ENCODE data around the gene MDN1.

MDN1 gene

GRCh38 chr6:89678531-89678930 lies 141.1 kb downstream of the MDN1 start:
- Histone ChIP-seq H3K27me3 (ENCODE audit: insufficient read depth, low read length, poor library complexity) (no peaks in the 10 kb centered on the region), H3K36me3 (ENCODE audit: insufficient read depth, low read length) (peaks cover 94% of the 10 kb centered on the region), H3K4me2 (ENCODE audit: insufficient read depth, low read length) (no peak overlapping the region), H3K4me1 (ENCODE audit: insufficient read depth, low read length) (no peaks in the 10 kb centered on the region), H4K20me1 (ENCODE audit: insufficient read depth, low read length) (no peaks in the 10 kb centered on the region), H3K9me3 (ENCODE audit: insufficient read depth, low read length, severe bottlenecking) (no peaks in the 10 kb centered on the region), H3K9ac (ENCODE audit: low read depth, low read length) (no peak overlapping the region), H3K4me3 (ENCODE audit: low read depth in 1 of 2, low read length in 2 of 2) (no peak overlapping the region), H3K79me2 (ENCODE audit: insufficient read depth, low read length) (no peaks in the 10 kb centered on the region), H2AFZ (ENCODE audit: low read depth, low read length) (no peak overlapping the region), H3K27ac (ENCODE audit: low read length) (no peak overlapping the region)
- TF ChIP-seq EZH2 (IDR thresholded peaks at IDR 0.05; ENCODE audit: borderline replicate concordance, low read depth, low read length, severe bottlenecking) = no peak
- ATAC-seq (ENCODE audit: insufficient read depth, low read depth) = no peak
- DNase-seq = no peak

- H3K9ac ChIP-seq (ENCODE audit: low read depth, low read length) = no peak overlapping the region
- H3K9me3 ChIP-seq (ENCODE audit: insufficient read depth, low read length, severe bottlenecking) = no peaks in the 10 kb centered on the region
- no peak overlapping the region for H3K4me2 ChIP-seq (ENCODE audit: insufficient read depth, low read length)
- H3K4me3 ChIP-seq (ENCODE audit: low read depth in 1 of 2, low read length in 2 of 2) = no peak overlapping the region
- H3K79me2 ChIP-seq (ENCODE audit: insufficient read depth, low read length) = no peaks in the 10 kb centered on the region
- no peak overlapping the region for H2AFZ ChIP-seq (ENCODE audit: low read depth, low read length)
- TF ChIP-seq CTCF (IDR thresholded peaks at IDR 0.05; ENCODE audit: borderline replicate concordance, extremely low read depth, low read length, poor library complexity, severe bottlenecking) (no peak), EZH2 (IDR thresholded peaks at IDR 0.05; ENCODE audit: borderline replicate concordance, low read depth, low read length, severe bottlenecking) (no peak)
- H3K36me3 ChIP-seq (ENCODE audit: insufficient read depth, low read length) = peaks cover 97% of the 10 kb centered on the region
- H4K20me1 ChIP-seq (ENCODE audit: insufficient read depth, low read length) = no peaks in the 10 kb centered on the region
- H3K4me1 ChIP-seq (ENCODE audit: insufficient read depth, low read length) = no peaks in the 10 kb centered on the region
- DNase-seq = no peak
- ATAC-seq (ENCODE audit: insufficient read depth, low read depth) = no peak
- no peaks in the 10 kb centered on the region for H3K27me3 ChIP-seq (ENCODE audit: insufficient read depth, low read length, poor library complexity)
- no peak overlapping the region for H3K27ac ChIP-seq (ENCODE audit: low read length)
Measured at GRCh38 chr6:89675949-89676748, 143.4 kb downstream of the MDN1 start.

- TF ChIP-seq EZH2 (IDR thresholded peaks at IDR 0.05; ENCODE audit: borderline replicate concordance, low read depth, low read length, severe bottlenecking) (no peak), CTCF (IDR thresholded peaks at IDR 0.05; ENCODE audit: borderline replicate concordance, extremely low read depth, low read length, poor library complexity, severe bottlenecking) (no peak)
- H3K79me2 ChIP-seq (ENCODE audit: insufficient read depth, low read length) = no peaks in the 10 kb centered on the region
- H3K4me2 ChIP-seq (ENCODE audit: insufficient read depth, low read length) = no peak overlapping the region
- no peaks in the 10 kb centered on the region for H4K20me1 ChIP-seq (ENCODE audit: insufficient read depth, low read length)
- H3K9me3 ChIP-seq (ENCODE audit: insufficient read depth, low read length, severe bottlenecking) = no peaks in the 10 kb centered on the region
- no peak overlapping the region for H3K27ac ChIP-seq (ENCODE audit: low read length)
- H3K9ac ChIP-seq (ENCODE audit: low read depth, low read length) = no peak overlapping the region
- ATAC-seq (ENCODE audit: insufficient read depth, low read depth) = no peak
- peaks cover 87% of the 10 kb centered on the region for H3K36me3 ChIP-seq (ENCODE audit: insufficient read depth, low read length)
- no peak for DNase-seq
- H3K4me3 ChIP-seq (ENCODE audit: low read depth in 1 of 2, low read length in 2 of 2) = no peak overlapping the region
- no peaks in the 10 kb centered on the region for H3K4me1 ChIP-seq (ENCODE audit: insufficient read depth, low read length)
- H2AFZ ChIP-seq (ENCODE audit: low read depth, low read length) = no peak overlapping the region
- no peaks in the 10 kb centered on the region for H3K27me3 ChIP-seq (ENCODE audit: insufficient read depth, low read length, poor library complexity)
Measured at GRCh38 chr6:89670935-89671565, 148.5 kb downstream of the MDN1 start.

- TF ChIP-seq EZH2 (IDR thresholded peaks at IDR 0.05; ENCODE audit: borderline replicate concordance, low read depth, low read length, severe bottlenecking) (no peak), CTCF (IDR thresholded peaks at IDR 0.05; ENCODE audit: borderline replicate concordance, extremely low read depth, low read length, poor library complexity, severe bottlenecking) (no peak)
- Histone ChIP-seq H3K27me3 (ENCODE audit: insufficient read depth, low read length, poor library complexity) (no peaks in the 10 kb centered on the region), H2AFZ (ENCODE audit: low read depth, low read length) (no peak overlapping the region), H3K4me1 (ENCODE audit: insufficient read depth, low read length) (no peaks in the 10 kb centered on the region), H4K20me1 (ENCODE audit: insufficient read depth, low read length) (no peaks in the 10 kb centered on the region), H3K4me3 (ENCODE audit: low read depth in 1 of 2, low read length in 2 of 2) (no peak overlapping the region), H3K4me2 (ENCODE audit: insufficient read depth, low read length) (no peak overlapping the region), H3K27ac (ENCODE audit: low read length) (no peak overlapping the region), H3K79me2 (ENCODE audit: insufficient read depth, low read length) (no peaks in the 10 kb centered on the region), H3K36me3 (ENCODE audit: insufficient read depth, low read length) (peaks cover 82% of the 10 kb centered on the region), H3K9me3 (ENCODE audit: insufficient read depth, low read length, severe bottlenecking) (no peaks in the 10 kb centered on the region), H3K9ac (ENCODE audit: low read depth, low read length) (no peak overlapping the region)
- DNase-seq = no peak
- ATAC-seq (ENCODE audit: insufficient read depth, low read depth) = no peak
Measured at GRCh38 chr6:89669002-89669401, 150.6 kb downstream of the MDN1 start.

All from DND-41 (cell line).